Loucy (cell line): ENCODE results near the gene LRPPRC.

Experiments
- EZH2phosphoT487 ChIP-seq: fragments of 200-600 bp; IDR thresholded peaks from 2 replicates; pipeline ENCODE4 v1.6.1; 2018; ENCODE audit warnings: antibody characterized with exemption, mild to moderate bottlenecking, moderate library complexity, borderline replicate concordance
- TF ChIP-seq, protein P1 (sequence below): fragments of 200-600 bp; sonication (generic); conservative IDR thresholded peaks from 2 replicates; pipeline ENCODE4 v1.5.1; 2014; ENCODE audit warnings: mild to moderate bottlenecking, antibody characterized with exemption, low read length

DNA sequence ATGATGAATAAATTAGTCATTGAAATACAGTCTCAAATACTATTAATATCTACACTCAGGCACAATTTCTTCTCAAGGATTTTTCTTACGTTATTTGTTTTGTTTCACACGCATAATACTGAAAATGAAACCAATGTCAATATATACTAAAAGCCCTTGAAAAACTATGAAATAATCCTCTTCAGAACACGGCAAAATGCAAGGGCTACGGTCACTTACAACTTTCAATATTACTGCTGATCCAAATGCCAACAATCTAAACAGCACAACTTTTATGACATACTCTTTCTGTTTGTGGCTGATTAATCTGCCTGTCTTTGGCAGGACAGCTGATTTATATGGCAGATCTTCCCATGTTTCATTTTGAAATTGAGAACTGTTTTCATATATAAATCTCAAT, 68.3 kb downstream of the LRPPRC start:
- TF ChIP-seq, protein P1, sequence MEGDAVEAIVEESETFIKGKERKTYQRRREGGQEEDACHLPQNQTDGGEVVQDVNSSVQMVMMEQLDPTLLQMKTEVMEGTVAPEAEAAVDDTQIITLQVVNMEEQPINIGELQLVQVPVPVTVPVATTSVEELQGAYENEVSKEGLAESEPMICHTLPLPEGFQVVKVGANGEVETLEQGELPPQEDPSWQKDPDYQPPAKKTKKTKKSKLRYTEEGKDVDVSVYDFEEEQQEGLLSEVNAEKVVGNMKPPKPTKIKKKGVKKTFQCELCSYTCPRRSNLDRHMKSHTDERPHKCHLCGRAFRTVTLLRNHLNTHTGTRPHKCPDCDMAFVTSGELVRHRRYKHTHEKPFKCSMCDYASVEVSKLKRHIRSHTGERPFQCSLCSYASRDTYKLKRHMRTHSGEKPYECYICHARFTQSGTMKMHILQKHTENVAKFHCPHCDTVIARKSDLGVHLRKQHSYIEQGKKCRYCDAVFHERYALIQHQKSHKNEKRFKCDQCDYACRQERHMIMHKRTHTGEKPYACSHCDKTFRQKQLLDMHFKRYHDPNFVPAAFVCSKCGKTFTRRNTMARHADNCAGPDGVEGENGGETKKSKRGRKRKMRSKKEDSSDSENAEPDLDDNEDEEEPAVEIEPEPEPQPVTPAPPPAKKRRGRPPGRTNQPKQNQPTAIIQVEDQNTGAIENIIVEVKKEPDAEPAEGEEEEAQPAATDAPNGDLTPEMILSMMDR = no peak
- no peak for TF ChIP-seq EZH2phosphoT487
